Putamen (tissue), 1 donor: ENCODE data around the gene SPC25.
"Not testable (repeated sequence)": the region's sequence is repeated elsewhere in the genome, so short reads cannot be mapped to it uniquely, and the experiment has no call there.

ENCODE experiments used
- DNase-seq: peaks from one replicate; pipeline ENCODE4 v3.0.0-alpha.2; 2016; ENCODE audit warnings: low spot score

SPC25 gene

GRCh38 chr2:168903888-168904287 lies 13.7 kb upstream of the SPC25 start:
- DNase-seq = no peak

- no peak for DNase-seq
Measured at GRCh38 chr2:168901003-168901402, 10.8 kb upstream of the SPC25 start, which contains the start of gene G6PC2. TSS of gene G6PC2 (plus strand) at chr2:168901291. CDS start at chr2:168901332, 41 bp downstream.

GRCh38 chr2:168897449-168897848 lies 7.2 kb upstream of the SPC25 start:
- no peak for DNase-seq

- DNase-seq = no peak
Measured at GRCh38 chr2:168896783-168897182, 6.6 kb upstream of the SPC25 start.

- no peak for DNase-seq
Measured at GRCh38 chr2:168895771-168896170, 5.5 kb upstream of the SPC25 start.

- no peak for DNase-seq
Measured at GRCh38 chr2:168894720-168895119, 4.5 kb upstream of the SPC25 start.

GRCh38 chr2:168894101-168894500 lies 3.9 kb upstream of the SPC25 start:
- DNase-seq = no peak

GRCh38 chr2:168892327-168892726 lies 2.1 kb upstream of the SPC25 start:
- DNase-seq = no peak

GRCh38 chr2:168889635-168890005 lies 610 bp downstream of the SPC25 start:
- DNase-seq = no peak

- no peak for DNase-seq
Measured at GRCh38 chr2:168884975-168885374, 5.3 kb downstream of the SPC25 start.

GRCh38 chr2:168882163-168882562 lies 8.1 kb downstream of the SPC25 start:
- not testable (repeated sequence) for DNase-seq

- no peak for DNase-seq
Measured at GRCh38 chr2:168874368-168875054, 15.7 kb downstream of the SPC25 start.

- DNase-seq = not testable (repeated sequence)
Measured at GRCh38 chr2:168870824-168871223, 19.4 kb downstream of the SPC25 start.

GRCh38 chr2:168870369-168870768 lies 19.9 kb downstream of the SPC25 start:
- not testable (repeated sequence) for DNase-seq

GRCh38 chr2:168867164-168867563 lies 23.1 kb downstream of the SPC25 start:
- DNase-seq = not testable (repeated sequence)

- DNase-seq = no peak
Measured at GRCh38 chr2:168858146-168858545, 32.1 kb downstream of the SPC25 start.

- DNase-seq = no peak
Measured at GRCh38 chr2:168855601-168856000, 34.6 kb downstream of the SPC25 start.

GRCh38 chr2:168854651-168855050 lies 35.6 kb downstream of the SPC25 start:
- no peak for DNase-seq

- DNase-seq = no peak
Measured at GRCh38 chr2:168853471-168853870, 36.8 kb downstream of the SPC25 start.

GRCh38 chr2:168852481-168852880 lies 37.7 kb downstream of the SPC25 start:
- DNase-seq = no peak

- no peak for DNase-seq
Measured at GRCh38 chr2:168851674-168852320, 38.4 kb downstream of the SPC25 start.

- no peak for DNase-seq
Measured at GRCh38 chr2:168850846-168851245, 39.4 kb downstream of the SPC25 start.

- DNase-seq = no peak
Measured at GRCh38 chr2:168849610-168850009, 40.6 kb downstream of the SPC25 start.

- no peak for DNase-seq
Measured at GRCh38 chr2:168848225-168848624, 42.0 kb downstream of the SPC25 start.
